Fibroblast of lung (primary cell): ENCODE data around the gene ZNF697.

Experiments used
- CTCF ChIP-seq, 2 donors: IDR thresholded peaks in 1 of 2; conservative IDR thresholded peaks in 1 of 2; 1 replicate in 1 of 2; 2 replicates in 1 of 2; pipeline ENCODE4 v1.5.1; 2011 to 2012; ENCODE audit warnings: low read length in 2 of 2, control low read depth in 1 of 2, inconsistent platforms in 1 of 2, low read depth in 1 of 2, mild to moderate bottlenecking in 1 of 2
- EZH2 ChIP-seq: IDR thresholded peaks from 2 replicates; pipeline ENCODE4 v1.5.1; 2012; ENCODE audit warnings: low read length, control low read depth, mild to moderate bottlenecking; ENCODE audit errors: missing control alignments

- no peak for TF ChIP-seq CTCF (conservative IDR thresholded peaks at IDR 0.05 in 1 of 2, IDR thresholded peaks at IDR 0.05 in 1 of 2; ENCODE audit: low read depth in 1 of 2, low read length in 2 of 2)
- no peak for TF ChIP-seq EZH2
These were observed 25.5 kb downstream of the ZNF697 start for GRCh38 chr1:119622311-119623192.
